ENCODE results near the gene TSHR.
"Not testable (repeated sequence)": the region's sequence is repeated elsewhere in the genome, so short reads cannot be mapped to it uniquely, and the experiment has no call there.

The TSHR gene

DNA sequence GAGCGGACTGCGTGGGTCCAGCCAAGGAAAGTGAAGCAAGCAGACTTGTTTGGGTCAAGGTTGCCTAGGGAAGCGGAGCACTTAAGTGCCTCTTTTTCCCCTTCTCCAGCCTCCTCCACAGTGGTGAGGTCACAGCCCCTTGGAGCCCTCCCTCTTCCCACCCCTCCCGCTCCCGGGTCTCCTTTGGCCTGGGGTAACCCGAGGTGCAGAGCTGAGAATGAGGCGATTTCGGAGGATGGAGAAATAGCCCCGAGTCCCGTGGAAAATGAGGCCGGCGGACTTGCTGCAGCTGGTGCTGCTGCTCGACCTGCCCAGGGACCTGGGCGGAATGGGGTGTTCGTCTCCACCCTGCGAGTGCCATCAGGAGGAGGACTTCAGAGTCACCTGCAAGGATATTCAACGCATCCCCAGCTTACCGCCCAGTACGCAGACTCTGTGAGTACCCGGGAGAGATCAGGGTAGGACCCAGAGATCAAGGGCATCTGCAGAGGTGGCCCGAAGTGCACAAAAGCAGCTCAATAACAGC, at the start of gene TSHR:
TSS of gene TSHR (plus strand) at position 206 of the 526 bp plus-strand sequence. CDS start at position 266, 60 bp downstream.
- no peak for DNase-seq

DNA sequence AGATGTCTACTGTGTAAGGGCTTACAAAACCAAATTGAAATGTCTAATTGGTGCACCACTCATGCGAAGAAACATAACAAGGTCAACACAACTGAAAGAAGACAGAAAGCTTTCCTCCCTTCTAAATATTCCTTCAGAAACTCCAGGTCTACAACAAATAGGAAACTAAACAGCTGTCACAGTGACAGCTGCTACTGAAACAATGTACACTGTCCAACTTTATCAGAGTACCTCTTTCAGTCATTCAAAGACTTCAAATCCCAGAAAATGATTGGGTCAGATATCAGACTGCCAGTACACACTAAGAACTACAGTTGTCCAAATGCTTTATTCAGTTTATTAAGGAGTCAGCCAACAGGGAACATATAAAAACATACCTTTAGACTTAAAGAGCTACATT, 49.1 kb upstream of the TSHR start:
- no peak for DNase-seq

DNA sequence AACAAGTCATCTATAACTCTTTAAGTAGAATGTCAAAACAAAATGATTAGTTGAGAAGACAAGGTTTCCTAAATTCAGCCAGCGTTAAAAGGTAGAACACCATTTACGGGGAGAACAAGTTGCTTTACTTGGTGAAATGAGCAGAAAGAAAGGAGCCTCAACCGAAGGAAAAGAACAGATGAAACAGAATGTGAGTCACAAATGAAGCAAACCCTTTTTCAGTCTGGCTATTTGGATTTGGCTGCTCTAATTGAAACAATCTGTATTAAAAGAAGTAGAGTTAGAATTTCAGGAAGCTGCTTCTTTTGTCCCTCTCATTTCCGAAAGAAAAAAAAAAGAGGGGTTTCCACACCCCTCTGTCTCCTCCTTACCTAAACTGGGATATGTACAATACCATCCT, 48.5 kb upstream of the TSHR start:
- peak; percentile 47 for DNase-seq

DNA sequence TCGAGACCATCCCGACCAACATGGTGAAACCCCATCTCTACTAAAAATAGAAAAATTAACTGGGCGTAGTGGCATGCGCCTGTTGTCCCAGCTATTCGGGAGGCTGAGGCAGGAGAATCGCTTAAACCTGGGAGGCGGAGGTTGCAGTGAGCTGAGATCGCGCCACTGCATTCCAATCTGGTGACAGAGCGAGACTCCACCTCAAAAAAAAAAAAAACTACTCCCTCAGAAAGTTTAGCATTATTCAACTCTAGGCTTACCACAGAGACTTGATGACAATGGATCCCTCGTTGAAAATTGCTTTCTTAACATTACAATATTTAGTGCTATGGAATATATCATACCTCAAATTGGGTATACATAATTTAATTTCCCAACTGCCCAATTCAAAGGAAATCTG, 43.4 kb upstream of the TSHR start:
- not testable (repeated sequence) for DNase-seq

DNA sequence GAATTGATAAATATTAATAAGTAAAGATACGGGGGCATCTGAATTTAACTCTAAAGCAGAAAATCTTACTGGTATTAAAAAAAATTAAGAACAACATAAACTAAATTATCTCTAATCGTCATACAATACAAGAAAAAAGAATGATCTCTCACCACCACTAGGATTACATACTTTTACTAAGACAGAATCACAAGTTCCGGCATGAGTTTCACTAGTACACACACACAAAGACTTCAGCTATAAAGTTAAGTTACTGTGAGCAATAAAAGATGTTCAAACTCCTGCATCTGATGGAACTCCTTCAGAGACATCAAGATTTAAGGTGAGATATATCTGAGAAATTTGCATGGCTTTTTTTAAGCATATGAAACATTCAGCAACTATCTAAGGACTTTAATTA, 35.8 kb upstream of the TSHR start:
- DNase-seq: no peak

DNA sequence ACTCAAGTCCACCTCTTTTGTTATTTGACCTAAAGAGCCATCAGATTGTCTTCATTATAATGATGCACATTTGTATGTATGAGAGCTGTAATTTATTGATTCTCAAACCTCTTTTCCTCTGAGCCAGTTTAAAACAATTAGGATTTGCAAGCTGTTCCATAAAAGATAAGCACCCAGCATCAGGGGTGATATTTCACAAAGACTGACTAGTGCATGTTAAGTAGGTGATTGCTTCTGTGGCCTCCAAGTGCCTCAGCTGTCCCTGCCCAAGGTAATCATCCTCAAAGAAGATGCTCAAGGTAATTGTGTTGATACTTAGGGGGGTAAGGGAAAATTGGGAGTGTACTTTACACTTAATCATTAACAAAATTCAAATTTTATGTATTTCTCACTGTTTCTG, 32.1 kb upstream of the TSHR start:
- DNase-seq: no peak

DNA sequence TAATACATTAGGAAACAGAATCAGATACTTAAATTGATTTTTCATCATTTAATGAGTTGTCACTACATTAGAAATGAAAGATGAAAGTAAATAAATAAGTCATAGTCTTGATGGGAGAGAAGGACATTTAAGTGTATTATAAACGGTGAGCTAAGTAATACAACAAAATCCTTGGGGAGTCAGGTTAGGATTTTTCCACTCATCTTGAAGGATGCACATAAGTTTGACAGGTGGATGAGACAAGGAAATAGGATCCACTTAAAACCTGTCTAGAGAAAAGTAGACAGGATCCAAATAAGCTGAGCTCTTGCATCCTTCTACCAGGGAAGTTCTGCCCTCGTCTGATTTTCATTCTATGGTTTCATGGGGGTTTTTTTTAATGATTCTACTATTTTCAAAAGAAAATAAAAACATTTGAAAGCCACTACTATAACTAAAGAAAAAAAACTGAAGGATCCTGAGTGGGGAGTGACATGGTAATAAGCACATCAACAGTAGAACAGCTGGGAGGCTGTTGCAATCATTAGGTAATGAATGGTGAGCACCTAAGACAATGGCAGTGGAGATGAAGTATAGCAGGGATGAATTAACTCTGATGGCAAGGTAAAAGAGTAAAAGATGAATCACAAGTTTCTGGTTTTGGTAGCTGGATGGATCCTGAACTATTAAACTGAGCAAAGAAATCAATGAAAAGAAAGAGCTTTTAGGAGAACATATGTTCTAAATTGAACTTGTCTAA, 30.9 kb upstream of the TSHR start:
- no peak for DNase-seq

DNA sequence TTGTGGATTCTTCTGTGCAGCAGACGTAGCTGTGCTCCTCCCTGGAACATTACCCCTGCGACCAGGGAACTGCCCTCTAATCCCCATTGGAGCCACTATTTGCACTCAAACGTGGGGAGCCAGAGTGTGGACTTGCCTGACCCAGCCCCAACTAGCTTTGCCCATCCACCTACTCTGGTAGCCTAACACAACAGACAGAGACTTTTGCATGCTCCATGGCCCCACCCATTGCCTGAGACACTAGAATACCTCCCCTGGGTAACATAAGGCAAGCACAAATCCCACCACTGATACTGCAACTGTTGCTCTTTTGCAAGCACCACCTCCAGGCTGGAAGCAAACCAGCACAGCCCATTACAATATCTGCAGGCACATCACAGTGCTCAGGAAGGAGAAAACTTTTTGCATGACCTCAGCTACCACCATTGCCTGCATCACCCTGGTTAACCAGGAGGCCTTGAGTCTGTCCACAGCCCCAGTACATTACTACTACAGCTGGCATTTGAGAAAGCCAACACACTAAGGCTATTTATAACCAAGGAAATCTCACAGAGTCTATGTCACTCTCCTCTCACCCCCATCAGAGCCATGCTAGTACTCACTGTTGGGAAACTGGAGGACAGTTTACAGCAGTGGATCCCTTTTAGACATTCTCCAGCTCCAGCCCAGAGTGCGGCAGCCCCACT, 28.9 kb upstream of the TSHR start:
- DNase-seq: peak; percentile 74

DNA sequence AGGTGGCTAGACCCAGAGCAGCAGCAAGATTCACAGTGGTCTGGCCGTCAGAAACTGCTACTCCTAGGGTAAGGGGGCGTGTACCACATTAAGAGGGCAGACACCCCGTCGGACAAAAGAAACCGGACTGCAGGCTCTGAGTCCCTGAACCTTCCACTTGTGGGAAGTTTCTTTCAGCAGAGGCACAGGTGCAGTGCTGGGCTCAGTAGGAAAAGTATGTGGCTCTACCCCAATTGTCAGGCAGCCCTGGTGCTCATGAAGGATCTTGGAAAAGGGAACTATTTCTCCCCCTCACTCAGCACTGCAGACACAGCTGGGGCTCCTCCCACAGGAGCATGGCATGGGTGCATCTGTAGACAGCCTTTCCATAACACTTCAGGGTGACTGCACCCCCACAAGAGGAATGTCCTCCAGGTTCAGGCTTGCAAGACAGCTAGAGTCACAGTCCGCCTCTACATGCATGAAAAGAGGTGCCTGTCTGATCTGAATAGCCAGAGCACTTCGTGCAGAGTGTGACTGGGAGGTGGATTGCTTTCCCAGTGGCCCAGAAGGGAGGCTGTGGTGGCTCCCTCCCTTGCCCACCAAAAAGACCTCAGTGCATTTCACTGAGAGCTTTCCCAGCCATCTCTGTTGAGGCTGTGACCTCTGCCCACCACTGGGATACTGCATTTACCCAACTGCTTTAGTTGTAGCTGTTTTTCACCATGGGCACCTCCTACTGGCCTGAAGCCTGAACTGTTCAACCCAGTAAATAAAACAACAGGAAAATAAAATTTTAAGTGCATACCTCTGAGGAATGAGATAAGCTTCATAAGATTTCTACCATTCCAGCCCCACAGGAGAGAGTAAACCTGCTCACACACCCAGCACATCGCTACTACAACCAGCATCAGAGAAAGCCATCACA, 28.1 kb upstream of the TSHR start:
- no peak for DNase-seq

DNA sequence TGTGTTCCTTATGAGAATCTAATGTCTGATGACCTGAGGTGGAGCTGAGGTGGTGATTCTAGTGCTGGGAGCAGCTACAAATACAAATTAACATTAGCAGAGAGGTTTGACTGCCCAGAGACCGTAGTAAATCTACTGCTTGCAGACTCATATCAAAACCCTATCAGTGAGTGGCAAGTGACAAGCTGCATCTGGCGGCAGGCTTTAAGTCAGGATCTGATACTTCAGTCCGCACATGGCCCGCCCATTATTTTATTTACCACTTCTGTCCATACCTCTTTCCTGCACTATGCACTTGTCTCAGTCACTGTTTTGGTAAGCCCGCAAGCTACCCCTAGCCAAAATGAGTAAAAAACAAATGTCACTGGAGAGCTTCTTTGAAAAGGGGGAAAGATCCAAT, 25.3 kb upstream of the TSHR start:
- DNase-seq: no peak

DNA sequence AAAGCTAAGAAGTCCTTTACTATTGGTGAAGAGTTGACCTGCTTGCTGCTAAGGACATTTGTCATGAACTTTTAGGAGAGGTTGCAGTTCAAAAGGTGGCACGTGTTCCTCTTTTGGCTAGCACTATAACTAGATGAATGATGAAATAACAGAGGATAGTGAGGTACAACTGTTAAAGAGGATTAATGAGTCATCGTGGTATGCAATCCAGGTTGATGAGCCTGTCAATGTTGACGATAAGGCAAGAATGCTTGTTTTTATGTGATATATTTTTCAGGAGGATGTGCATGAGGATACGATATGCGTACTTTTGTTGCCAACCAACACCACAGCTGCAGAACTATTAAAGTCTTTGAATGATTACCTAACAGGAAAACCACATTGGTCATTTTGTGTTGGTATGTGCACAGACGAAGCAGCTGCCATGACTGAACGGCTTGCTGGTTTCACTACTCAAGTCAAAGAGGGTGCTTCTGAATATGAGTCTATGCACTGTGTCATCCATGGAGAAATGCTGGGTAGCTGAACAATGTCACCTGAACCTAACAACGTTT, 24.5 kb upstream of the TSHR start:
- peak; percentile 90 for DNase-seq

DNA sequence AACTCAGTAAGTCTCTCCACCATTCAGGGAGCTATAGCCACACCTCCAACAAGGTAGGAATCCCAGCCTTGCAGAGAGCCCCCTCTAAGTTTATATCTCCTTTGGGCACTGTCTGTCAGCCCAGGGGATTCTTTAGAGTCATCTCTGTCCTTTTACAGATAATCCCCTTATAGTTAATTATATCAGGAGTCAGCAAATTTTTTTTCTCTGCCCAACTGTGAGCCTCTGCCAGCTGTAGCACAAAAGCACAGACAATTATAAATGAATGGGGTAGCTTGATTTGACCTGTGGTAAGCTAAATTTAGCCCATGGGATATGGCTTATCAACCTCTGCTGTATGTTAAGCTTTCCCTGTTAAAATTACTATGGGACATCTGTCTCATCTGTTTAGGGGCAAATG, 22.1 kb upstream of the TSHR start:
- DNase-seq: no peak

DNA sequence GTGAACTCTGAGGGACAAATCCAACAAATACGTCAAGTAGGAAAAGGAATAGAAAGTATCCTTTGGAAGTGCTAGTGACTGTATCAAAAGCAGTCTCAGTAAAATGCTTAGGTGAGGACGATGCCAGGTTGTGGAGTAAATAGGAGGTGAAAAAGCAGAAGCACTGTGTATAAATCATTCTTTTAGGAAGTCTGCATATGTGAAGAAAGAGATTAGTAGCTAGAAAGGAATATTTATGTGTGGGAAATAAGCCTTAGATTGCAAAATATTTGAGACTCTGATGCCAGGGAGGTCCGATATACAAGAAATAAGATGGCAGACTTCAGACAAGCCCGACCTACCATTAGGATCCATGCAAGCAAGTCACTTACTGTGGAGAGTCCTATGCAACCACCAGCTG, 21.7 kb upstream of the TSHR start:
- DNase-seq: no peak

DNA sequence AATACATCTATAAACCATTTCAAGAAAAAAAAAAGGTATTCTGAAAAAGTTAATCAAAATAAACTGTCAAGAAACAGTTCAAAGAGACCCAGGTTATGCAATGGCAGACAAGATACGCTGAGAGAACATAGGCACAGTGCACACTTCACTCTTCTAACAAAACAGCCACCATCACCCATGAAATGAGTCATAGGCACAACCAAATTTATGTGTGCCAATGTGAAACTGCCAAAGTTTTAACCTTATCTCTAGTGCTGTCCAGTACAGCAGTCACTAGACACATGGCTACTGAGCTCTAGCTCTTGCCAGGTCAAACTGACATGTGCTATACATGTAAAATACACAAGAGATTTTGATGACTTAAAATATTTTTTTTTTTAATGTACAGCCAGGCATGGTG, 15.3 kb upstream of the TSHR start:
- no peak for DNase-seq

DNA sequence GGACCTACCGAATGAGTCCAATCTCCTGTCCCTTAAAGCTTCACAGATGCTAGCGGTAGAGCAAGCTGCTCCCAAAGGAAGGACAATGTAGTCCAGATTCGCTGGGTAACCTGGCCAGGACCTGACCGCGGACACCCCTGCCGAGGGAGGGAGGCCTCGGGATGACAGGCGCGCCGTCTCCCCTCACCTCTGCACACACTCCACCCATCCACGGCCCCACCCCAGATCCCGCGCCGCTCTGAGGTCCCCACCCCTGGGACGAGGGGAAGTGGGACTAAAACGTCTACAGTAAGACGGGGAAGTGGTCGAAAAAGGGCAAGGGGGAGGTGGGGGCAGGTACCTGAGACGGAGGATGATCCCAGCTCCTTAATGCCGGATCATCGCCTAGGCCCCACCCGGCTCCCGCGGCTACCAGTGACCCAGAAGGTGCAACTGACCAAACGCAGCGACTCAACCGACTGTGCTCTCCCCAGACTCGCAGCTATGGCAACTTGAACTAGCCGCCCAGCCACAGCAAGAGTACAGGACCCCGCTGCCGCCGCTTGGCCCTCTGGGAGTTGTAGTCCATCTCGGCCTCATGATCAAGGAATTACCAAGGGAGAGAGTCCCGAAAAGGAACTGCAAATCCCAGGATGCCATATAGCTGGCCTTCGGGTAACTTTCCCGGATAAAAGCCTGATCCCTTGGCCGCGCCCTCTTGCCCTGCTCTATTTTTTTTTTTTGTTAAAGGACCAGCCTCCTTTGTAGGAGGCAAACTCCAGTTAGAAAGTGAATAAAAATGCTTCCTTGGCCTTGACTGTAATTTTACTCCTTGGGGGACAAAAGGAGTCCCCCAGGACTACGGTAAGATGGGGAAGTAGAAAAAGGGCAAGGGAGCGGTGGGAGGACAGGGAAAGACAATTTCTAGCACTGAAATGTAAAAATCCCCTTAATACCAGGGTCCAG, 13.9 kb upstream of the TSHR start, which contains the start of gene CEP128:
TSS of gene CEP128 (minus strand) at position 498 of the 945 bp plus-strand sequence.
- DNase-seq: peak; percentile 97

DNA sequence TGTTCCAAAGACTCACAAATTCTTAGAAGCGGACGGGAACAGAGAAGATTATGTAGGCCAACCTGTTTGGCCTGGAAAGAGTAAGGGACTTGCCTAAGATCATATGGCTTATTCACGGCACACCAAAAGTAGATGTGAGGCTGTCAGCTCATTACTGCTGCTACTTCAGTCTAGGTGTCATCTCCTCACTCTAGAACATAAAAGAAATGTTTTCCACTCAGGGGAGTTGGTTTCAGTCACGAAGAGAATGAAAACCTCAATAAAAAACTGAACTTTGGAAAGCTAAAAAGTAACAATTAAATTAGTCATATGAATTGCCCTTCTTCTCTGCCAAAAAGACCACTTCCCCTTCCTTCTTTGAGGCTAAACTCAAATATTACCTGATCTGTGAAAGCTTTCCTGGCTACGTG, 13.2 kb upstream of the TSHR start:
- DNase-seq: no peak

DNA sequence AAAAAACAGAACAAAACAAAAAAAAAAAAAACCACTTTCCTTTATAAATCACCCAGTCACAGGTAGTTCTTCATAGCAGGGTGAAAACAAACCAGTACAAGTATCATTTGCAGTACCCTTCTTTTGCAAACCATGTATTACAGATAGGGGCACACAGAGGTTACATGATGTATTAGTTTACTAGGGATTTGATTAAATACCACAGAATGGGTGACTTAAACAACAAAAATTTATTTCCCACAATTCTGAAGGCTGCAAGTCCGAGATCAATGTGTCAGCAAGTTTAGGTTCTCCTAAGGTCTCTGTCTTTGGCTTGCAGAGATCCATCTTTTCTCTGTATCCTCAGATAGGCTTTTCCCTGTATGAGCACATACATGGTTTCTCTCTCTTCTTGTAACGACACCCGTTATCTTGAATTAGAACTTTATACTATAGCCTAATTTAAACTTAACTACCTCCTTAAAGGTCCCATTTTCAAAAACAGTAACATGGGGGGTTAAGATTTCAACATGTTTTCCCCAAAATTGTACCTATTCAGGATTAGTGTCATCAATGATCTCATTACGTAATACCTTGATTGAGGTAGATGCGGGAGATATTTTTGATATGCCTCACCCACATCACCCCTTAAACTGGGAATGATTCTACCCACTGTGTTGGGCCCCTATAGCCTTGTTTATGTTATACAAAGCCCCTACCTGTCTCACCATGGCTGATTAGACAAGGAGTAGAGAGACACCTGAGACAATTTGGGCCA, 10.4 kb upstream of the TSHR start:
- DNase-seq: no peak

DNA sequence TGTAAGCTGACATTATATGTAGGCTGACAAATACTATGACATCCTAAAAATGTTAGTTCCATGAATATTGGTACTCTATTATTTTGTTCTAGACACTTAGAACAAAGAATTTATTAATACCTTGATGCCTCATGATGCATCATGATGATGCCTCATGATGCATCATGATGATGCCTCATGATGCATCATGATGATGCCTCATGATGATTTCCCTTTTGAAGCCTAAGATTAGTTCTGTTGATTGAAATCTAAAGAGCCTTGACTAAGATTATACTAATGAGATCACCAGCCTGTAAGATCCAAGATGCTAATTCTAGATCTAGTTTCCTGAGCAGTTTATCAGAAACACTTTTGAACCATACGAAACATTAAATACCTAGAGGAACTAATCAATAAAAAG, 9.2 kb upstream of the TSHR start:
- no peak for DNase-seq

DNA sequence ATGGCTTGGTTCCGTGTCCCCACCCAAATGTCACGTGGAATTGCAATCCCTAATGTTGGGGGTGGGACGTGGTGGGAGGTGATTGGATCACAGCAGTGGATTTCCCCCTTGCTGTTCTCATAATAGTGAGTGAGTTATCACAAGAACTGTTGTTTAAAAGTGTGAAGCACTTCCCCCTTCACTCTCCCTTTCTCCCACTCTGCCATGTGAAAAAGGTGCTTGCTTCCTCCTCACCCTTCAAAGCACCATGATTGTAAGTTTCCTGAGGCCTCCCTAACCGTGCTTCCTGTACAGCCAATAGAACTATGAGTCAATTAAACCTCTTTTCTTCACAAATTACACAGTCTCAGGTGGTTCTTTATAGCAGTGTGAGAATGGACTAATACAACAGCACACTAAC, 8.6 kb upstream of the TSHR start:
- DNase-seq: no peak

DNA sequence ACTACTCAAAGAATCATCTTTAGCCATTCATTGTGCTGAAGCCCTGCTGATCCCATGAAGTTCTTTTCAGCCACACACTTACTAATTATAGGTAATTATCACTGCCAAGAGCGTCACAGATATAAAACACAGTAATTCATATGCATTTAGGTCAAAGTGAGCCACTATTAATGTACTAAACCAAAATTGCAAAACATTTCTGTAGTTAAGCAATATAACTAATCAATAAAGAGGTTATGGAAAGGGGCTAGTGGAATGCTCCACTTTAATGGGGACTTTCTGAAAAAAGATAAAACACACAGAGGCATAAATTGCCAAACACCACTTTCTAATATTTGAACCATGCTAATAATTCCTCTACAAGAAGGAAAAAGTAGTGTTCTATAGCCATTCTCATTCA, 7.1 kb upstream of the TSHR start:
- no peak for DNase-seq

DNA sequence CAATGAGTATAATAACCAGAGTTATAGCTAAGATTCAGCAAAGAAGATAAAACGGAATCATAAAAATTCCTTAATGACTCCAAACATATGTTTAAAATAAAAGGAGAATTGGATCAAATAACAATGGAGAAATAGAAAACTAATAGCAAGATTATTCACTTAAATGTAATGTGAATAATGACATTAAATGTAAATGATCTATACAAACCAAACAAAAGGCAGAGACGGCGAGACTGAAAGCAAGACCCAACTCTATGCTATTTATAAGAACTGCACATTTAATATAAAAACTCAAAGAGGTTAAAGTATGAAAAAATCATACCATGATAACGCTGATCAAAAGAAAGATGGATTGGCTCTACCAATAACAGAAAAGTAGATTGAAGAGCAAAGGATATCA, 3.9 kb upstream of the TSHR start:
- DNase-seq: no peak
